ENCODE results near the gene NEU4.

NEU4 gene

DNA sequence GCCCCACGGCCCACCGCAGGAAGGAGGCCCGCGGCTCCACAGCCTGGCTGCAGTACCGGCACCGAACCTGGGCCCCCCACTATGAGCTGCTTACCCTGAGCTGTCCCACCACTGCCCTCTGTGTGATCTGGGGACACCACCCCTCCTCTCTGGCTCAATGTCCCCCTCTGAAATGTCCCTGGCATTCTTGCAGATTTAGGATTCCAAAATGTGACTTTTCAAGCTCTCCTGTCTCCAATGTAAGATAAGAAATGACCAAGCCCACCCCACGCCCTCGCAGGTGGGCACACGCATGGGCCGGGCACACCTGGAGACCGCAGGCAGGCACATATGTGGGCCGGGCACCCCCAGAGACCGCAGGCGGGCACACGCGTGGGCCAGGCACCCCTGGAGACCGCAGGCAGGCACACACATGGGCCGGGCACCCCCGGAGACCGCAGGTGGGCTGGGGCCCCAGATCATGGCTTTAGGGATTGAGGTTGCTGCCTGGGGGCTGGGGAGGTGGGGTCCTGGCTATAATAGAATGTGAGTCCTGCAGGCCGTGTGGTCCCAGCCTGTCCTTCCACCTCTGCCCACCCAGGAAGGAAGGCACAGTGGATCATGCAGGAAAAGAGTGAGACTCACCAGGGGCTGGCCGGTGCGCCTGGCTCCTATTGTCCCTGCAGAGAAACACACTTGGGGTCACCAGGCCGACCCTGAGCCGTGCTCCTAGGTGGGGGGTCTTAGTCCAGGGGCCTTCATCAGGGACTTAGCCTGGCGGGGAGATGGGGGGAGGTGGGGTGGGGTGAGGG lies 42.5 kb downstream of the NEU4 start:
- no peak for DNase-seq (ENCODE audit: low read depth, low spot score)

GRCh38 chr2:241852116-241852980 lies 43.4 kb downstream of the NEU4 start:
- no peak for DNase-seq (ENCODE audit: low read depth, low spot score)

GRCh38 chr2:241852981-241853631 lies 44.1 kb downstream of the NEU4 start:
- no peak for DNase-seq (ENCODE audit: low read depth, low spot score)

DNA sequence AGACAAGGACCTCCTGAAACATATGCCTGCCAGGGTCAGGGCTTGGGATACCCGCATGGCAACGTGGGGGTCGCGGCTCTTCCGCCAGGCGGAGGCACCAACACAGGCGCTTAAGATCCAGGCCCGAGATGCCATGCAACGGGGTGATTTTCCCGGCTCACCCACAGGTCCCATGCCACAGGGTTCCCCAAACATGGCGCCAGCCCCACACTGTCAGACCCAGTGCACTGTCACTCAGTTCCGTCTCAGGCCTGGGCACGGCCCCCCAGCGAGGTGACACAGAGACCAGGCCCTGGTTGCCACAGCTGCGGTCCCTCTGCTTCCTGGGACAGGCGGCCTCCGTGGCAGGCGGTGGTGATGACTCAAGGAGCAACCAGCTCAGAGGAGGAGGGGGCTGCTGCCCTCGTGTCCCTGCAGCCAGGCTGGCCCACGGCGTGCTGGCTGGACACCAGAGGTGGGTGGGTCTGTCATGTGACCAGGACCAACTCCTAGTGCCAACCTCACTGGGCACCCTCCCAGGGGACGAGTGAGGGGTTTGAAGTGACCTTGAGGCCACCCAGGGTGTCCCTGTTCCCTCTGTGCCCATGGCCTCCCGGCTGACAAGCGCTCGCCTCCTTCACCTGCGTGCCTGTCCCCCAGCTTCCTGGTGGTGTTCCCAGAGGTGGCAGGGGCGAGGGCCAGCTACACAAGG lies 44.8 kb downstream of the NEU4 start:
- DNase-seq (ENCODE audit: low read depth, low spot score) = no peak

DNA sequence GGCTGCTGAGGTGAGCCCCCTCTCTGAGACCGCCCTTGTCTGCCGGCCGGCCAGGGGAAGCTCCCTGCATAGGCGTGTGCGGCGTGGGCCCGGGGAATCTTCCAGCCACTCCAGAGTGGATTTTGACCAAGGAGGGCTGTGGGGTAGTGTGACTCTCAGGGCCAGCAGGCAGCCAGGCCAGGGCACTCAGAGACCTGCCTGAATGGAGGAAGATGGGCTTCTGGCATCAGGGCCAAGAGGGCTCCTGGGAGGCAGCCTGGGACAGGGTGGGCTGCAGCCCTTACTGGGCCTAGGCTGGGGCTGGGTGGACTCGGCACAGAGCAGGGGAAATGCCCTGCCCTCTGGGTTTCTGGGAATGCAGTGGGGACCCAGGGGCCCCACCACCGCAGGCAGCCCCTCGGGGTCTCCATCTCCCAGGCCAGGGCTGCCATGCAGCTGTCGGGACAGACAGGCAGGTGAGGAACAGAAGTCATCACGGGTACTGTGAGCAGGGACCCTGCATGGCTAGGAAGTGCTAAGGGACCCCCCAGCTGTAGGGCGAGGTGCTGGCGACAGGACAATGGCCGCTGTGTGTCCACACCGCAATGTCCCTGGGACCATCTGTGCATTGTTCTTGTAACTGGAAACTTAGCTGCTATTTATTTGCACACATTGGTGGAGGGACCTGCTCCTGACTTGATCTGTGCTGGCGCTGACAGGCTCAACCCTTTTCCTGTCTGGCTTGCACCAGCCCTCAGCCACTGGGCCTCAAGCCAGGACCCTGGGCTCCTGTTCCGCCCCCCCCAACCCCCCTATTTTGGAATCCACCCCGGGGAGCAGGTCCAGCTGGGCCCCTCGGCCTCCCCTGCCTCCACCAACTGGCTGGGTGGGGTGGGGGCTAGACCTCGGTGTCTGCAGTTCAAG lies 45.6 kb downstream of the NEU4 start:
- no peak for DNase-seq (ENCODE audit: low read depth, low spot score)

- DNase-seq (ENCODE audit: low read depth, low spot score) = no peak
Observed at GRCh38 chr2:241855245-241855887, 46.4 kb downstream of the NEU4 start.

DNA sequence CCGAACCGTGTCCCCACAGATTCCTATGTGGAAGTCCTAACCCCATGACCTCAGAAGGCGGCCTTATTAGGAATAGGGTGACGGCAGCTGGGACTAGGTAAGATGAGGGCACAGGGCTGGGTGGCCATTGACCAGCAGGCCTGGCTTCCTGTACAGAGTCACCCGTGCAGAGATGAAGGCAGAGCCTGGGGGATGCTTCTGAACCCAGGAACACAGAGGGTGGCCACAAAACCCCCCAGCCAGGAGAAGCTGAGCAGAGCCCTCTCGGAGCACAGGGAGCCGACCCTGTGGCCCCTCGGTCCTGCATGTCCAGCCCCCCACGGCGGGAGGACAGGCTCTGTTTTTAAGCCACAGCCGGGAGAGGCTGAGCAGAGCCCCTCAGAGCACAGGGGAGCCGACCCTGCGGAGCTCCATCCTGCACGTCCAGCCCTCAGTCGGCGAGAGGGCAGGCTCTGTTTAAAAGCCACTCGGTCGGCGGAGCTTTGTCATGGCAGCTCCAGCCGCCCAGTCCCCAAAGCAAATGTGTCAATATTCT lies 47.0 kb downstream of the NEU4 start:
- DNase-seq (ENCODE audit: low read depth, low spot score) = no peak

GRCh38 chr2:241857041-241857541 lies 48.1 kb downstream of the NEU4 start:
- no peak for DNase-seq (ENCODE audit: low read depth, low spot score)

GRCh38 chr2:241857572-241858121 lies 48.7 kb downstream of the NEU4 start:
- DNase-seq (ENCODE audit: low read depth, low spot score) = no peak

GRCh38 chr2:241858206-241859016 lies 49.4 kb downstream of the NEU4 start, which contains the start of gene PDCD1:
TSS of gene PDCD1 (minus strand) at chr2:241858894. CDS start at chr2:241858838, 56 bp downstream.
- peak; percentile 36 for DNase-seq (ENCODE audit: low read depth, low spot score)

- DNase-seq (ENCODE audit: low read depth, low spot score) = no peak
Observed at GRCh38 chr2:241859017-241859435, 50.0 kb downstream of the NEU4 start.

DNA sequence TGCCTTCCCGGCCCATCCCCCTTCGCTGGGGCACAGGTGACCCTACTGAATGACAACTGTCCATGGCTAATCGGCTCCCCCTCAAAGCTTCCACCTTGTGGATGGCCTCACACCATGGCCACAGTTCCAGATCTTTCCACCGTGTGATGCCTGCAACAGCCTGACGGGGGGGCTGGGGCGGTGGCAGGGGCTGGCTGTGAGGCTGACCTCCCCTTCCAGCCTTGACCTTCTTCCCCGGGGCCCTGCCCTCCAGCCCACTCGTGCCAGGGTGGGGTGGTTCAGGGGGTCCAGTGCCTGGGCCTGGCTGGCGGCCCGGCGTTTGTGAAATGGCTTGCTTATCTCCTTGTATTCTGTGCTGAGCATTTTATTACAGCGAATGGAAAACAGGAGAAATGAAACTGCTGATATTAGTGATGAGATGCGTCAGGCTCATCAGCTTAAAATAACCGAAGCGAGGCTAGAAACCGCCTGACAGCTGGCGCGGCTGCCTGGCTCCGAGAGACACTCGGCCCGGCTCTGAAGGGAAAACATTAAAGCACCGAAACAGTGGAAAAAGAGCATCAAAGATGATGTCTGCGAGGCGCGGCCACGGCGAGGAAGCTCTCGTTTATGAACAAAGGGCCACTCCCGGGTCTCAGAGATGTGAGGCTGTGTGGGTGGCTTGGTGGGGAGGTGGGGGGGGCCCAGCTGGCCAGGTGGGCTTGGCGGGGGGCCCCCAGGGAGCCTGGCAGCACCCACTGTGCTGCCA lies 50.6 kb downstream of the NEU4 start:
- no peak for DNase-seq (ENCODE audit: low read depth, low spot score)

- DNase-seq (ENCODE audit: low read depth, low spot score) = no peak
Observed at GRCh38 chr2:241860184-241861078, 51.4 kb downstream of the NEU4 start.

- DNase-seq (ENCODE audit: low read depth, low spot score) = no peak
Observed at GRCh38 chr2:241861264-241861663, 52.3 kb downstream of the NEU4 start.

GRCh38 chr2:241862093-241862492 lies 53.1 kb downstream of the NEU4 start:
- no peak for DNase-seq (ENCODE audit: low read depth, low spot score)

DNA sequence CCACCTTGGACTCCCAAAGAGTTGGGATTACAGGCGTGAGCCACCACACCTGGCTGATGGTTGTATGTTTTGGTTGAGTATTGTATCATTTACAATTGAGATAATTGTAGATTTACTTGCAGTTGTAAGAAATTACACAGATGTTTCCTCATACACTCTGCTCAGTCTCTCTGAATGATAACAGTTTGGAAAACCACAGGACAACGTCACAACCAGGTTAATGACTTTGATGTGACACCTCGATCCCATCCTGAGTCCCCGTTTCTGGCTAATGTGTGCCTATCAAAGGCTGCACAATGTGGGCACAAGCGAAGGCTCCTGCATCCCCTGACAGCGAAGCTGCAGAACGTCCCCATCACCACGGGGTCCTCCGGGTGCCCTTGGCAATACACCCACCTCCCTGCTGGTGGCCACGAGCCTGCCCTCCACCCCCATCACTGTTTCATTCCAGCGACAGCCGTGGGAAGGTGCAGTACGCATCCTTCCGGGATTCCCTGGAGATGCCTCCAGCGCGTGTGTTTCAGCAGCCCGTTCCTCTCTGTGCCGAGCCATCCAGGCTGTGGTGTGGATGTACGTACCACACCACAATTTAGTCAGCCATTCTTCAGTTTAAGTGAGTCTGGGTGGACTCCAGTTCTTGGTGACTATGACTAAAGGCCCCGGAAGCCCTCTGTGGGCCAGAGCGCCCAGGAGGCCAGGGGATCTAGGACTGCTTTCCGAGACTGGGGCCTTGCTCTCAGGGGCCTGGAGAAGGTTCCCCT lies 54.0 kb downstream of the NEU4 start:
- DNase-seq (ENCODE audit: low read depth, low spot score) = no peak
